CD4-positive, alpha-beta T cell treated with Interleukin-4 for 1 hour (primary cell): ENCODE measurements around the gene COL20A1.
"Not testable (repeated sequence)": the region's sequence is repeated elsewhere in the genome, so short reads cannot be mapped to it uniquely, and the experiment has no call there.

Experiments used
- DNase-seq, 2 donors: peaks; one replicate each; pipeline ENCODE4 v3.0.0-alpha.2; 2020 to 2022

COL20A1 gene

GRCh38 chr20:63292904-63293303 is at the start of gene COL20A1:
TSS of gene COL20A1 (plus strand) at chr20:63293186. CDS start at chr20:63295108, 1,922 bp downstream.
- DNase-seq: no peak

DNA sequence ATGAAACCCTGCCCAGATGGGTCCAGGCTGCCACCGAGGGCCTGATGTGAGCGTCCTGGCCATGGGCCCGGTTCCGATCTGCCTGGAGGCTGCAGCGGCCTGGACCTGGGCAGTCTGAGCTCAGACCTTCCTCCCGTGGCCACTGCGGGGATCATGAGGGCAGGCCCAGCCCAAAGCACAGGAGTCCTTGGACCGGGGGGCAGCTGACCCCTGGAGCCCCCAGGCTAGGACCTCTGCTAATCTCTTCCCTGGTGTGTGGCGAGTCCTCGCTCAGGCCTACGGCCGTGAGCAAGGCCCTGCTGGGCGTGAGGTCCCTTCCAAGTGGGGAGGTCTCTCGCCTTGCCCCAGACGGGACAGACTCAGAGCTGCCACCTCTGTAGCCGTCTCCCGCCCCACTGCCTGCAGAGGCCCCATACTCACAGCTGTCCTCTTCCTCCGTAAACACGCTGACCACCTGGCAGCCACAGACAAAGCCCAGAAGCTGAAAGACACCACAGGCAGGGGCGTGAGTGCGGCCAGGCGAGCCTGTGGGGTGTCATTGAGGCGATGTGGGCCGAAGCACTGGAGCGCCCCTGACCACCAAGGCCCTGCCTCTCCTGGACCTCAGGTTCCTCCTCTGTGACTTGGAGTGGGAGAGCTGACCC is 49.3 kb upstream of the COL20A1 start:
- DNase-seq: no peak

GRCh38 chr20:63244468-63244867 is 48.5 kb upstream of the COL20A1 start:
- DNase-seq: no peak

DNA sequence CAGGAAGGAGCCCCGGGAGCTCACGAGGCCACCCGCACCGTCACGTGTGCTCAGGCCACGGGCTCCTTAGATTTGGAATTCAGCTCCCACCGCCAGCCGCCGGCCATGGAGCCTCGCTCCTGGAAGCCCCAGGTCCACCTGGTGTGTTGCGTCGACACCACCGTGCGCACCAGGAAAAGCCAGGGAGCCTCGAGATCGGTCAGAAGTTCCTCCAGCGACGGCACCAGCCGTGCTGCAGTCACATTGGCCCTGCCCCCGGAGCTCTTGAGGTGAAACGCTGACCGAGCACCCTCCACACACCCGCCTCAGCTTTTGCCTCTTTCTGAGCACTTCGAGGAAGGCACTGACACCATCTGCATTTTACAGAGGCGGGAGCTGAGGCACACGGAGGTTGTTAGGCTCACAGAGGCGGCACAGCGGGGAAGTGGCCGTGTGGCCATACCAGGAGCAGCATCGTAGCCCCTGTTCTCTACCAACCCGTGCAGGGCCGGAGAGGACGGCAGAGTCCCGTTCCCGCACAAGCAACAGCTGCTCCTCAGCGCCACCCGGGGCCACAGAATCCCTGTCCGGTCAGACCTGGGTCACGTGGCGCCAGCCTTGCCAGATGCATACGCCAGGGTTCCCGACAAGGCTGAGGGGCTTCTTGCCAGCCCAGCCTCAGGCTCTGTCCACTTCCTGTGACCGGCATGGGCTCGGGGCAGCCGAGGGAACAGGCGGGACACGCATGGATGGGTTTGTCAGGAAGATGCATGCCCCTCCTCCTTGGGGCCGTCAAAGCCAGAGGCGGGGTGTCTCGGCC is 46.3 kb upstream of the COL20A1 start:
- DNase-seq: no peak

DNA sequence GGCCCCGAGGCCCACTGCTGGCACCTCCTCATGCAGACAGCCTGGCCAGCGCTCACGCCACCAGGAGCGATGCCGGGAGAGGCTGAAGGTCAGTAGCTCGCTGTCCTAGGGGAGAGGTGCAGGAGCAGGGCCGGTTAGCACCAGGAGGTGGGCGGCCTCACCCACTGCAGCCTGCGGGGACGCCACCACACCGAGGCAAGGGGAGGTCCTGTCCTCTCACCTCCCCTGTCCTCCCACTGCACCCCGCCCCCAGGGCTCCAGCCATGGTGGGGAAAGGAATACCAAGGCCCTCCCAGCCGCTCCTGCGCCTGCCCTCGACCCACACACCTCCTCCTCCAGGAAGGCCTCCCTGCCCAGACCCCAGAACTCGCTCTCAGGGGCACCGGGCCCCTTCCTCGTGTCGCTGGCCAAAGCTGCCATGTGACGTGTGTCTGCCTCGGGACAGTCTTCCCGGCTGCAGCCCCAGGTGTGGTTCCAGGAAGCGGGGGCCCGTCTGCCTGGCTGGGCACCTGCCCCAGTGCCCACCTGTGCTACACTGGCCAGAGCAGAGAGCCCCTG is 45.2 kb upstream of the COL20A1 start:
- no peak for DNase-seq

- DNase-seq: no peak
Observed at GRCh38 chr20:63248835-63249591, 44.0 kb upstream of the COL20A1 start.

DNA sequence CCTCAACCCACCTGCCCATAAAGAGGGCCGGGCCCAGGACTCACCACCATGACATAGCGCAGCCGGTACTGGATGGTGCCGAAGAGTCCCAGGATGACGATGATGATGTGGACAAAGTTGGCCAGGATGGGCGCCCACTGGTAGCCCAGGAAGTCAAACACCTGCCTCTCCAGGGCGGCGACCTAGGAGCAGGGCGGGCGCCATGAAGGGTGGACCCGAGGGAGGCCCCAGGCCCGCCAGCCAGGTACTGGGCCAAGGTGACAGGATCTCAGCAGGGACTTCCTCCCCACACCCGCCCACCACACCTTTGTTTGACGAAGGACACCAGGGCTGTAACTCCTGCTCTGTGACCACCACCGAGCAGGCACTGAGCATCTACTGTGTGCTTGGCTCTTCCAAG is 43.1 kb upstream of the COL20A1 start:
- DNase-seq: no peak

DNA sequence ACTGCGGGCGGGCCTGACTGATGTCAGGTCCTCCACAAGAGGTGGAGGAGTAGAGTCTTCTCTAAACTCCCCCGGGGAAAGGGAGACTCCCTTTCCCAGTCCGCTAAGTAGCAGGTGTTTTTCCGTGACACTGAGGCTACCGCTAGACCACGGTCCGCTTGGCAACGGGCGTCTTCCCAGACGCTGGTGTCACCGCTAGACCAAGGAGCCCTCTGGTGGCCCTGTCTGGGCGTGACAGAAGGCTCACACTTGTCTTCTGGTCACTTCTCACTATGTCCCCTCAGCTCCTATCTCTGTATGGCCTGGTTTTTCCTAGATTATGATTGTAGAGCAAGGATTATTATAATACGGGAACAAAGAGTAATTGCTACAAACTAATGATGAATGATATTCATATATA is 41.6 kb upstream of the COL20A1 start:
- not testable (repeated sequence) for DNase-seq

DNA sequence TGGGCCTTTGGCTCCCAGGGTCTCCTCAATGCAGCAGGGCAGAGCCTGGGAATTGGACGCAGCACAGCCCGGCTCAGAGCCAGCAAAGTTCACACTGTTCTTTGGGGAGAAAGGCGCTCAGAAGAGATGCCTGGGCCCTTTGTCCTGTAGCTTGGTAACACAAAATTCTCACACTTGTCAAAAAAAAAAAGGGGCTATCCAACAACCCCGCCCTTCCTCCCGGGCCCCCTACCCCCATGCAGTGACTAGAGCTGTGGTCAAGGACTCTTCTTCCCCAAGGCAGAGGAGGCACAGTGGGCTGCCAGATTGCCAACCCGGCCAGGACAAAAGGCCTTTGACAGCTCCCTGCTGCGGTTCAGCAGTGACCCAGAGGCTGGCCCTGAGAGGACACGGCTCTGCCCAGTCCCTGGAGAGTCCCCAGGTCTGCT is 40.7 kb upstream of the COL20A1 start:
- DNase-seq: no peak

DNA sequence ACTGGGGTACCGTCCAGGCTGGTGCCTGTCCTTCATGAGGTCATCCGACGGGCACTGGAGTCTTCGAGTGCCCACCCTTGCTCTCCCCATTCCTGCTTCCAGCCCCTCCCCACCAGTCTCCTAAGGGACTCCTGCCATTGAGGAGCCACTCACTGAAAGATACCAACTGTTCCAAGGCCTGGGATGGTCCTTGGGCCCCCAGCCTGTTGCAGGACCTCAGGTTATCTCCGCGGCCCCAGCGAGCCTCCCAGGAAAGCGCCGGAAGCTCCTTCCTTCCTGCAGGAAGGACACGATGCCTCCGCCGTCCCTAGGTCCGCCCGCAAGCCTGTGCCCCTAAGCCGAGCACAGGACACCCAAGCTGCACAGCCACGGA is 39.9 kb upstream of the COL20A1 start:
- no peak for DNase-seq

DNA sequence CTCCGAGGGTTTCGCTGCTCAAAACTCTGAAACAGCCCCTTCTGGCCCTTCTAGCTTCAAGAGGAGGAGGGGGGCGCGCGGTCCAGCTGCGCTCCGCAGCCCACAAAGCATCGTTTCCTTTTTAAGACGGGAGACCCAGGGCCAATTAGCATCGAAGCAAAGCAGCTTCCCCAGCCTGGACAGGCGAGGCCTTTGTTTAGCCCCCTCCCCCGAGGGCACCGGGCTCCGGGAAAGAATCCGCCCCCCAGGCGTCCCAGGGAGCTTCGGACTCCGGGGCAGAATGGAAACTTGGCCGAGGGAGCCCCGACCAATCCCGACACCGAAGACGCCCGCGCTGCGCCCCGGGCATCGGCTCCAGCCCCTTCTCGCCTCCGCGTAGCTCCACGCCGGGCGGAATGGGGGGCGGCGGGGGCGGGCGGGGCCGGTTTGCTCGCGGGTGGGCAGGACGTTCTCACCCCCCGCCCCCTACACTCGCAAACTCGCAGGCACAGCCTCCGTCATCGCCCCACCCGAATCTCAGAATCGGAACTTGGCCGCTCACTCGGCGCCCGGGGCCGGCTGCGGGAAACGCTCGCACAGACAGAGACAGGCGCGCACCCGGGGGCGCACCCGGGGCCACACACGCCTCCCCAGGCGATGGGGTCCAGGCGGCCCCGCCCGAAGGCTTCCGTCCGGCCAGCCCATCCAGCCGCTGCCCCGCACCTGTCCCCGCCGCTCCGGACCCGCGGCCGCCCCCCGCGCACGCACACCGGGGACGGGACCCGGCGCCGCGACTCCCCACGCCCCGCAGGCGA is 39.4 kb upstream of the COL20A1 start:
- no peak for DNase-seq

DNA sequence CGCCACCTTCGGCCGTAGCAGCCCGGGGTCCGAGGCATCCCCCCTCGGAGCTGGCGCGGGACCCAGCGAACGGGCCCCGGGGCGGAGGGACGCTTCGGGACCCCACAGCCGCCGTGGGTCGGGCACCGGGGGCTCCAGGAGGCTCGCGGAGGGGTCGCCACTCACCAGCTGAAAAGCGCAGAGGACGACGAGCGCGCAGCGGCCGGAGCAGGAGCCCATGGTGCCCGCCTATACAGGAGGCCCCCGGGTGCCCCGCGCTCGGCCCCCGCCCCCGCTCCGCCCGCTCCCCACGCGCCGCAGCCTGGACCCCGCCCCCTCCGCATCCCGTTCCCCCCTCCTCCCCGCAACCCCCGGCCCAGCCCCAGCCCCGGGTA is 38.8 kb upstream of the COL20A1 start, which contains the start of gene NKAIN4:
TSS of gene NKAIN4 (minus strand) at position 232 of the 374 bp plus-strand sequence. CDS start at position 219, 13 bp downstream.
- no peak for DNase-seq

DNA sequence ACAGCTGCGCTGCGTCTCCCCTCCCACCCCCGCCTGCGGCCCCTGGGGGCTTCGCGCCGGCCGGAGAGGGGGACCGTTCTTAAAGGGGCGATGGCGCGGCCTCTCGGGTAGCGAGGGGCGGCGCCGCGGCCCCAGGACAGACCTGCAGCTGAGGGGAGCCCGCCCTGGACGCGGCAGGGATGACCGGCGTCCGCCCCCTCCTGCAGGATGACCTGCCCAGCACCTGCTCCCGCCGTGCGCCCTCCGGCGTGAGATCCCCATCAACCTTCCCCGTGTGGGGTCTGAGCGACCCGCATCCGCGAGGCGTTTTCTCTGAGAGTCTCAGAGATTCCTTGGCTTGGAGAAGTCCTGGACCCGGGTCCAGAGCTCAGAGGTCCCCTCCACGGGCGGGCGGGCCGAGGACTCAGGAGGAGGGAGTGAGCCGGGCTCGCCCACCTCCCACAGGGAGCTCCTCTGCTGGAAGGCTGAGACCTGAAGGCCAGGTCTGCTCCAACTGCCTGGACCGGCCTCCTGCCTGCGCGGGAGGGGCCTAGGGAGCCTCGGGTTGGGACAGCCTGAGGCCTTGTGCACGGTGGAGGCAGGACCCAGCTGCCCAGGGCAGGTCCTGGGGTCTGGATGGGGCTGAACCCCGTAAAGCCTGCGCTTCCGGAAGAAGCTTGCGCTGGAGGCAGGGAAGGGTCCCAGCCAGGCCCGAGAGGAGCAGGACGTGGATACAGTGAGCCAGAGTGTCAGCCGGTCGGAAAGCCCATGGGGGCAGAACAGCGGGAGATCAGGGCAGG is 38.2 kb upstream of the COL20A1 start:
- no peak for DNase-seq

- no peak for DNase-seq
Observed at GRCh38 chr20:63255931-63256704, 36.9 kb upstream of the COL20A1 start.

- DNase-seq: no peak
Observed at GRCh38 chr20:63256954-63257353, 36.0 kb upstream of the COL20A1 start.

- no peak for DNase-seq
Observed at GRCh38 chr20:63257629-63258028, 35.4 kb upstream of the COL20A1 start.

DNA sequence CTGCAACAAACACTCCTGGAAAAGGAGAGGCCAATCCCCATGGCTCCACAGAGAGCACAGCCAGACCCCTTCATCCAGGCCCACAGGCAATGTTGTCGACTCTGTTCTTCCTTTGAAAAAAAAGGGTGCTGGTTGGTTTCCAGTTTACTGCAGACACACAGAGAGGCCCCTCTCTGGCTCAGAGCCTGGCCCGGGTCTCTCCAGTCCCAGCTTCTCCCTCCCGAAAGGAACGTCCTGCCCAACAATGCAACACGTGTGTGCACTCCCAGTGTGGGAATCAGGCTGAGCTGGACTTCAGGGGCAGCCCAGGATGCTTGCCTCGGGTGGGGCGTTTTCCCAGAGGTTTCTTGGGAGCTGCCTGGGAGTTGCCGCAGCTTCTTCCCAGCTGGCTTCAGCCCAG is 34.2 kb upstream of the COL20A1 start:
- DNase-seq: no peak

DNA sequence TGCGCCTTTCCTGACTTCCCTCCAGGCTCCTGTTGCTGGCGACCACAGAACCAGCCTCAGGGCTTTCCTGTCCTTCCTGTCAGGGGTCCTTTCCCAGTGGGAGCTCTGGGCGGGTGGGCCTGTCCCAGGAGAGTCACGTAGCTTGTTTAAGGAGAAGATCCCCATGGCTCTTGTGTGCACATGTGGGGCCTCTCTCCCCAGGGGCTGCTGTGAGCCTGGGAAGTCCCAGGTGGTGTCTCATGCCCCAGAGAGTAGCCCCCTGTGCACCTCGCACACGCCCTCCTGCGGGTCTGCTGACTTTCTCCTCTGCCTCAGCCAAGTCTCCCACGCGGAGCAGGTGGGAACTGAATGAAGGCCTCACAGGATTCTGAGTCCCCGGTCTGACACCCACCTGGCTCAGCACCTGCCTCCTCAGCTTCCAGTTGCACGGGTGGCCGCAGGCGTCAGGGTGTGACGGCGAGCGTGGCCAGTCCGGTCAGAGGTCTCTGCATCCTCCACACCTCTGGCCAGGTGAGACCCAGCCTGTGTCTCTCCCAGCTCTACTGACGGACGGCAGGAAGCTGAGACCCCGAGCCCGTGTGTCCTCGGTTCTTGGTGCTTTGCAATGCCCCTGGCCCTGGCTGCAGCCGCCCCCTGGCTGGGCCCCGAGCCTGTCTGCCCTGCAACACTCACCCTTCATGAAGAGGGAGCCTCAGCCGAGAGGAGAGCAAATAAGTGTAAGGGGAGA is 33.1 kb upstream of the COL20A1 start:
- no peak for DNase-seq

GRCh38 chr20:63260521-63260920 is 32.5 kb upstream of the COL20A1 start:
- DNase-seq: no peak
